Neuronal stem cell (in vitro differentiated cells): ENCODE results near the gene KSR2.

Source experiments
- DNase-seq: peaks from one replicate; pipeline ENCODE4 v3.0.0-alpha.2; 2013; ENCODE audit warnings: low spot score
- H2AFZ ChIP-seq: one replicate; pipeline ENCODE4 v1.6.1; 2013; ENCODE audit warnings: mild to moderate bottlenecking, low read length, inconsistent platforms
- H2AK5ac ChIP-seq: 2 replicates; pipeline ENCODE4 v1.6.1; 2013; ENCODE audit warnings: low read depth, mild to moderate bottlenecking, inconsistent platforms, low read length, moderate library complexity, mixed read lengths
- H2BK120ac ChIP-seq: 2 replicates; pipeline ENCODE4 v1.6.1; 2013; ENCODE audit warnings: low read depth, mild to moderate bottlenecking, inconsistent platforms, low read length, moderate library complexity, mixed read lengths
- H2BK12ac ChIP-seq: one replicate; pipeline ENCODE4 v1.6.1; 2013; ENCODE audit warnings: low read length, inconsistent platforms
- H2BK15ac ChIP-seq: 2 replicates; pipeline ENCODE4 v1.6.1; 2013; ENCODE audit warnings: mild to moderate bottlenecking, low read length, inconsistent platforms, mixed read lengths
- H2BK5ac ChIP-seq: one replicate; pipeline ENCODE4 v1.6.1; 2013; ENCODE audit warnings: inconsistent platforms, mild to moderate bottlenecking, low read length, moderate library complexity
- H3K14ac ChIP-seq: one replicate; pipeline ENCODE4 v1.6.1; 2013; ENCODE audit warnings: low read length, inconsistent platforms
- H3K18ac ChIP-seq: 2 replicates; pipeline ENCODE4 v1.6.1; 2013; ENCODE audit warnings: low read length, inconsistent platforms
- H3K23ac ChIP-seq: 2 replicates; pipeline ENCODE4 v1.6.1; 2013; ENCODE audit warnings: low read depth, mild to moderate bottlenecking, mixed read lengths, low read length, inconsistent platforms; ENCODE audit not compliant: poor library complexity
- H3K27ac ChIP-seq: replicated peaks from 3 replicates; pipeline ENCODE4 v1.5.1; 2013; ENCODE audit warnings: low read length, inconsistent platforms
- H3K27me3 ChIP-seq, 3 experiments: 2 replicates each; pipeline ENCODE4 v1.6.1; 2013; ENCODE audit warnings: low read length in 3 of 3, mild to moderate bottlenecking in 2 of 3, inconsistent platforms in 1 of 3, low read depth in 1 of 3, mixed read lengths in 1 of 3, moderate library complexity in 1 of 3; ENCODE audit not compliant: control insufficient read depth in 3 of 3, insufficient read depth in 3 of 3
- H3K36me3 ChIP-seq, 2 donors: replicated peaks in 1 of 2; 2 replicates each; pipeline ENCODE4 v1.6.1; 2013; ENCODE audit warnings: low read length in 2 of 2; ENCODE audit not compliant: control insufficient read depth in 2 of 2, insufficient read depth in 2 of 2
- H3K4ac ChIP-seq: 2 replicates; pipeline ENCODE4 v1.6.1; 2013; ENCODE audit warnings: inconsistent platforms, mild to moderate bottlenecking, low read length, moderate library complexity
- H3K4me1 ChIP-seq, 2 donors: 1 replicate in 1 of 2; 2 replicates in 1 of 2; pipeline ENCODE4 v1.6.1; 2013; ENCODE audit warnings: low read length in 2 of 2, low read depth in 1 of 2; ENCODE audit not compliant: control insufficient read depth in 2 of 2, insufficient read depth in 1 of 2
- H3K4me2 ChIP-seq: one replicate; pipeline ENCODE4 v1.6.1; 2013; ENCODE audit warnings: mild to moderate bottlenecking, low read length, inconsistent platforms; ENCODE audit not compliant: insufficient read depth, poor library complexity, severe bottlenecking
- H3K4me3 ChIP-seq, 2 donors: 2 replicates each; pipeline ENCODE4 v1.5.1; 2013; ENCODE audit warnings: low read length in 2 of 2, mild to moderate bottlenecking in 2 of 2, inconsistent platforms in 1 of 2, moderate library complexity in 1 of 2
- H3K79me1 ChIP-seq: one replicate; pipeline ENCODE4 v1.6.1; 2013; ENCODE audit warnings: low read depth, mild to moderate bottlenecking, inconsistent platforms, low read length, moderate library complexity
- H3K9ac ChIP-seq: one replicate; pipeline ENCODE4 v1.6.1; 2013; ENCODE audit warnings: mild to moderate bottlenecking, low read depth, low read length, inconsistent platforms; ENCODE audit not compliant: poor library complexity
- H3K9me3 ChIP-seq, 2 donors: replicated peaks in 1 of 2; 2 replicates each; pipeline versions ENCODE3 to v1.6.1; 2013; ENCODE audit warnings: low read length in 2 of 2, mild to moderate bottlenecking in 2 of 2, inconsistent platforms in 1 of 2, low read depth in 1 of 2, mixed read lengths in 1 of 2, moderate library complexity in 1 of 2; ENCODE audit not compliant: control insufficient read depth in 2 of 2, insufficient read depth in 1 of 2
- H4K8ac ChIP-seq: one replicate; pipeline ENCODE4 v1.6.1; 2013; ENCODE audit warnings: low read depth, mild to moderate bottlenecking, inconsistent platforms, low read length, moderate library complexity
- H4K91ac ChIP-seq: one replicate; pipeline ENCODE4 v1.6.1; 2013; ENCODE audit warnings: low read length, low read depth, mild to moderate bottlenecking, inconsistent platforms; ENCODE audit not compliant: poor library complexity
- WGBS, 2 donors: extraction: QIAGEN DNeasy Blood & Tissue Kit; methylation state at CpG; one replicate each; pipeline ENCODE4 v1.1.7; 2013; ENCODE audit warnings: missing lambda C conversion rate in 2 of 2, mixed read lengths in 1 of 2; ENCODE audit not compliant: insufficient read length in 2 of 2, insufficient replicate concordance in 1 of 2; ENCODE audit errors: extremely low coverage in 2 of 2; 5-methylcytosine and 5-hydroxymethylcytosine counted together

KSR2 gene

DNA sequence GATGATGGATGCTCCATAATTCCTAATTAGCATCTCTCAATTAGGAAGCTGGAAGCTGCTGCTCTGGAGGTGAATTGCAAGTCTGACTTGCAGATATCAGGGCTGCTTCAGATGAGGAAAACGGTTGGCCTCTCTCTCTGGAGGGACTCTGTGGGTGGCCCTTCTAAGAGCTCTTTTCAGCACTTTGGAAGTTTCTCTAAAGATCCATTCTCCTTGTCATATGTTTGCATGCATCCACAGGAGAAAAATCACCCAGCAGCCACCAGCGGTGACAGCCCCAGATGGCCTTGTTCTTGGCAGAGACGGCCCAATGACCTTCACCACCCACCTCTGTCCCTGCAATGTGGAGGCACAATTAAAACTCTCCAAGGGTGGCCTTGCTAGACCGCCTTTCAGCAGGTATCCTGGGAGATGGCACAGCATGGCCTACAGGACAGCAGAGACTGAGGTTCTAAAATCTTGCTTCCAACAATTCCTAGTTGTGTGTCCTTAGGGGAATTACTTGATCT, 42.3 kb downstream of the KSR2 start:
- Histone ChIP-seq H3K9ac (no peak overlapping the region), H2AK5ac (no peak overlapping the region), H3K18ac (no peak overlapping the region), H2BK120ac (no peak overlapping the region), H3K27me3 (peaks cover 0 to under 1% (median 0%) of the 10 kb centered on the region in 3 experiments), H3K4me2 (no peak overlapping the region), H3K14ac (no peak overlapping the region), H2AFZ (no peak overlapping the region), H3K4me1 (peaks cover 0 to 4% of the 10 kb centered on the region in 2 donors), H3K9me3 (no peaks in the 10 kb centered on the region), H2BK15ac (no peak overlapping the region), H3K27ac (no peak overlapping the region), H2BK5ac (no peak overlapping the region), H3K4me3 (no peak overlapping the region), H3K36me3 (no peaks in the 10 kb centered on the region), H4K8ac (no peak overlapping the region), H4K91ac (no peak overlapping the region), H2BK12ac (no peak overlapping the region), H3K79me1 (no peaks in the 10 kb centered on the region), H3K23ac (no peak overlapping the region), H3K4ac (no peak overlapping the region)
- no CpG with 5 or more reads among the region's 4 CpGs for WGBS, 2 donors
- DNase-seq: no peak

DNA sequence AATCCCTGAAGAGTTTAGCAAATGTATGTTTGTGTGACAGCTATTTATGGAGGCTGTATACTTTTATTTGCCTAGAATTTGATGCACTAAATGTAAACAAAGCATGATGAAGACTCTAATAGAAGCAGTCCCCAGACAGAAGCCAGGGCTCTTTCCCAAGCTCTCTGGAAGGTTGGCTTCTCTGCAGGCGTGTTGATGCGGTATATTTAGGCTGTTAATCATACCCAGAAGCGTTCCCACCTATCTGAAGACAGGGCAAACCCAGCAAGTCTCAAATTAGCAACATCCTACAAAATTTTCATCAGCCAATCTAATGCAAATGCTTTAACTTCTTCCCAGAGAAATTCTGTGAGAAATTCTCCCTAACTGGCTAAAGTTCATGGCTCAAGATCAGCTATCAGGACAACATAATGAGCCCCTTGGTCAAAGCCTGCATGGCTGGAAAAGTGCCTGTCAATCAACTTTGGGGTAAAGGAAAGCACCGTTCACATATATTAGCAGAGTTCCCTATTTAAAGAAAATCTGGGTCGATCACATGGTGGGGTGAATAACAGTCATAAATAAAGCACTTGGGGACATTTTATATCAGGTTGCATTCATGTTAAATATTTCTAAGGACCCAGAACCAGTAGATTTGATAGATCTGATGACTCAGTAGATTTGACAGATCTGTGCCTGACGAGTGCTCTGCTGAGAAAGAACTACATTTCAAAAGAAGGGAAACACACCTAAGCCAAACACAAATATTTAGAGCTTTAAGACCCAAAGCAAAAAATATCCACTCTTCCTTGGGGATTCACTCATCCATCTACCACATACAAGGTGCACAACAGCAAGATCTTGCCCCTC, 46.6 kb downstream of the KSR2 start:
- no peak overlapping the region for H3K4ac ChIP-seq
- peaks cover 0 to 2% of the 10 kb centered on the region in 2 donors for H3K9me3 ChIP-seq
- no peak for DNase-seq
- H3K36me3 ChIP-seq: no peaks in the 10 kb centered on the region
- no peak overlapping the region for H4K91ac ChIP-seq
- no peak overlapping the region for H2AK5ac ChIP-seq
- no peak overlapping the region for H3K4me2 ChIP-seq
- no peak overlapping the region for H3K27ac ChIP-seq
- H3K9ac ChIP-seq: no peak overlapping the region
- H3K23ac ChIP-seq: no peak overlapping the region
- H3K14ac ChIP-seq: no peak overlapping the region
- H3K4me3 ChIP-seq: no peak overlapping the region
- H2BK12ac ChIP-seq: no peak overlapping the region
- no peak overlapping the region for H2AFZ ChIP-seq
- H2BK120ac ChIP-seq: no peak overlapping the region
- H3K18ac ChIP-seq: no peak overlapping the region
- no peaks in the 10 kb centered on the region for H3K79me1 ChIP-seq
- no peak overlapping the region for H2BK15ac ChIP-seq
- peaks cover 0 to 2% (median 0%) of the 10 kb centered on the region in 3 experiments for H3K27me3 ChIP-seq
- H4K8ac ChIP-seq: no peak overlapping the region
- H3K4me1 ChIP-seq: peaks cover 0 to 4% of the 10 kb centered on the region in 2 donors
- WGBS, 2 donors: no CpG with 5 or more reads among the region's 6 CpGs
- H2BK5ac ChIP-seq: no peak overlapping the region

GRCh38 chr12:117919479-117919878, 49.3 kb downstream of the KSR2 start:
- Histone ChIP-seq H3K14ac (no peak overlapping the region), H3K27me3 (peaks cover 0 to 2% (median 0%) of the 10 kb centered on the region in 3 experiments), H3K4me2 (no peak overlapping the region), H3K18ac (no peak overlapping the region), H2AFZ (no peak overlapping the region), H3K4me1 (no peaks in the 10 kb centered on the region), H3K27ac (no peak overlapping the region), H2BK120ac (no peak overlapping the region), H3K4ac (no peak overlapping the region), H3K79me1 (no peaks in the 10 kb centered on the region), H2BK15ac (no peak overlapping the region), H2BK12ac (no peak overlapping the region), H3K23ac (no peak overlapping the region), H2AK5ac (no peak overlapping the region), H4K91ac (no peak overlapping the region), H3K9me3 (peaks cover 0 to 2% of the 10 kb centered on the region in 2 donors), H3K4me3 (no peak overlapping the region), H4K8ac (no peak overlapping the region), H3K36me3 (no peaks in the 10 kb centered on the region), H2BK5ac (no peak overlapping the region), H3K9ac (no peak overlapping the region)
- no peak for DNase-seq
- WGBS, 2 donors: no CpG with 5 or more reads among the region's 2 CpGs

- no CpG with 5 or more reads among the region's 4 CpGs for WGBS, 2 donors
These were observed 54.1 kb downstream of the KSR2 start for GRCh38 chr12:117914686-117915085.

More at GRCh38 chr12:117914686-117915085, 54.1 kb downstream of the KSR2 start:
- Histone ChIP-seq H3K36me3 (no peaks in the 10 kb centered on the region), H4K91ac (no peak overlapping the region), H3K18ac (no peak overlapping the region), H2AFZ (no peak overlapping the region), H3K4me1 (no peaks in the 10 kb centered on the region), H3K23ac (no peak overlapping the region), H2AK5ac (no peak overlapping the region), H3K4me2 (no peak overlapping the region), H2BK12ac (no peak overlapping the region), H3K9me3 (peaks cover 0 to 4% of the 10 kb centered on the region in 2 donors), H4K8ac (no peak overlapping the region), H2BK5ac (no peak overlapping the region), H3K27me3 (no peaks in the 10 kb centered on the region), H3K79me1 (no peaks in the 10 kb centered on the region), H3K9ac (no peak overlapping the region), H3K4ac (no peak overlapping the region), H2BK120ac (no peak overlapping the region), H3K4me3 (no peak overlapping the region), H3K14ac (no peak overlapping the region), H3K27ac (no peak overlapping the region), H2BK15ac (no peak overlapping the region)
- no peak for DNase-seq
